Activated CD8-positive, alpha-beta T cell treated with anti-CD3 and anti-CD28 coated beads for 36 hours (primary cell): ENCODE data around the gene HIVEP1. TPM values are rescaled to one million over a fixed set of nuclear protein-coding genes. Genes with fewer than 3 reads are reported as not detected.

Experiments
- ATAC-seq: fragments of 200-7000 bp; cut with Tn5 transposase; one replicate; pipeline ENCODE4 v1.10.0; 2021; ENCODE audit warnings: mild to moderate bottlenecking, moderate library complexity
- CTCF ChIA-PET: fragments of 350-600 bp; sonication (Branson Sonifier 250); formaldehyde crosslinking; loops from one replicate; lab custom pipeline; 2021; ENCODE audit warnings: antibody characterized with exemption; lab: Charles Lee
- POLR2A ChIA-PET: fragments of 350-600 bp; sonication (Branson Sonifier 250); formaldehyde crosslinking; loops from one replicate; lab custom pipeline; 2021; ENCODE audit warnings: antibody characterized with exemption; lab: Charles Lee
- DNase-seq: peaks from one replicate; pipeline ENCODE4 v3.0.0-alpha.2; 2020
- H3K27ac Mint-ChIP-seq: one replicate; pipeline ENCODE4 v1.8.0; 2021; ENCODE audit warnings: mild to moderate bottlenecking, mixed read lengths
- H3K27me3 Mint-ChIP-seq: one replicate; pipeline ENCODE4 v1.8.0; 2021; ENCODE audit warnings: mixed read lengths
- H3K36me3 Mint-ChIP-seq: one replicate; pipeline ENCODE4 v1.8.0; 2021; ENCODE audit warnings: low read depth, mixed read lengths
- H3K4me1 Mint-ChIP-seq: one replicate; pipeline ENCODE4 v1.8.0; 2021; ENCODE audit warnings: low read depth, mixed read lengths
- H3K4me3 Mint-ChIP-seq: one replicate; pipeline ENCODE4 v1.8.0; 2021; ENCODE audit warnings: mild to moderate bottlenecking, moderate library complexity, mixed read lengths
- H3K9me3 Mint-ChIP-seq: one replicate; pipeline ENCODE4 v1.8.0; 2021; ENCODE audit warnings: mixed read lengths
- CTCF ChIP-seq: fragments of 200-600 bp; IDR thresholded peaks from one replicate; pipeline ENCODE4 v1.8.0; 2022; ENCODE audit warnings: antibody characterized with exemption, mild to moderate bottlenecking
- intact Hi-C: fragments of 100-400 bp; cut with micrococcal nuclease; formaldehyde crosslinking; loops from one replicate; pipeline ENCODE4 v1.10.0; 2022
- total RNA-seq, 2 experiments: library from RNA; stranded (reverse); gene quantifications; one replicate each; pipeline ENCODE4 v1.2.3, GENCODE V29; 2021

HIVEP1 gene
- total RNA-seq, 2 experiments from 2014 or later, result 38.5 to 41.3 TPM

GRCh38 chr6:12163149-12163548 is 151.0 kb downstream of the HIVEP1 start:
- Mint-ChIP-seq H3K36me3 (peaks cover 39% of the 10 kb centered on the region), H3K27me3 (no peaks in the 10 kb centered on the region), H3K4me1 (peaks cover 27% of the 10 kb centered on the region), H3K27ac (peak overlapping the region; percentile 29), H3K4me3 (no peak overlapping the region), H3K9me3 (no peaks in the 10 kb centered on the region)
- DNase-seq, result peak; percentile 69
- TF ChIP-seq CTCF, result no peak
- peak; percentile 91 for ATAC-seq
- intact Hi-C loops, result no loop called here
- ChIA-PET POLR2A (no interaction called here), CTCF (interaction anchor here (1.0 to 1.8 kb wide), 5 partner anchors 9 to 127 kb away, joined by 3 to 6 read pairs (median 4); partner anchors contain the start of gene EDN1)

DNA sequence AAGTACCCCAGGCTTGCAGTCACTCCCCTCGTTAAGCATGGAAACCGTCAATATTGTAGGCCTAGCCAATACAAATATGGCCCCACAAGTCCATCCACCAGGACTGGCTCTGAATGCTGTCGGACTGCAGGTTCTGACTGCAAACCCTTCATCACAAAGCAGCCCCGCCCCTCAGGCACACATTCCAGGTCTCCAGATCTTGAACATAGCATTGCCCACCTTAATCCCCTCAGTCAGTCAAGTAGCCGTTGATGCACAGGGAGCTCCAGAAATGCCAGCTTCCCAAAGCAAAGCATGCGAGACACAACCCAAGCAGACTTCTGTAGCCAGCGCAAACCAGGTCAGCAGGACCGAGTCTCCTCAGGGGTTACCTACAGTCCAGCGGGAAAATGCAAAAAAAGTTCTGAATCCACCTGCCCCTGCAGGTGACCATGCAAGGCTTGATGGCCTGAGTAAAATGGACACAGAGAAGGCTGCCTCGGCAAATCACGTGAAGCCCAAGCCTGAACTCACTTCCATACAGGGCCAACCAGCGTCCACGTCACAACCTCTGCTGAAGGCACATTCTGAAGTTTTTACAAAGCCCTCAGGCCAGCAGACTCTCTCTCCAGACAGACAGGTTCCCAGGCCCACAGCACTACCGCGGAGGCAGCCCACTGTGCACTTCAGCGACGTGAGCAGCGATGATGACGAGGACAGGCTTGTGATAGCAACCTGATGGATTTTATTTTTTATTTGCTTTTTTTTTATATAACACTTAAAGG is 151.8 kb downstream of the HIVEP1 start:
- ChIA-PET CTCF (interaction anchor here (1.4 kb wide), 1 partner anchor 10 kb away, joined by 3 read pairs; no protein-coding TSS in a partner anchor), POLR2A (no interaction called here)
- ATAC-seq, result no peak
- Mint-ChIP-seq H3K27ac (no peak overlapping the region), H3K4me1 (peaks cover 27% of the 10 kb centered on the region), H3K27me3 (no peaks in the 10 kb centered on the region), H3K4me3 (no peak overlapping the region), H3K9me3 (no peaks in the 10 kb centered on the region), H3K36me3 (peaks cover 38% of the 10 kb centered on the region)
- intact Hi-C loops, result no loop called here
- no peak for TF ChIP-seq CTCF
- no peak for DNase-seq

DNA sequence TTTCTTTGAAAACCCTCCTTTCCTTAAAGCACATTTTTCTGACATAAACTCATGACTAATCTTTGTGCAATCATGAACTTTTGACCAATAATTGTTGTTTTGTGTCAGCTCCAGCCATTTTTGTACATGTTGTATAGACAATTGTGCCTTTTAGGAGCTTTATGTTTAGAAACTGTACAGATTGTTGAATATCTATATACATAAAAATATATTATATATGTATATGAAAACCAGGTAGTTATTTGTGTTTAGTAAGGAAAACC is 152.3 kb downstream of the HIVEP1 start:
- intact Hi-C loops, result no loop called here
- ATAC-seq (no peak), DNase-seq (no peak)
- CTCF ChIA-PET, result no interaction called here
- Mint-ChIP-seq H3K27me3 (no peaks in the 10 kb centered on the region), H3K27ac (no peak overlapping the region), H3K4me3 (no peak overlapping the region), H3K9me3 (no peaks in the 10 kb centered on the region), H3K36me3 (peaks cover 38% of the 10 kb centered on the region), H3K4me1 (peaks cover 27% of the 10 kb centered on the region)
- POLR2A ChIA-PET, result no interaction called here
- TF ChIP-seq CTCF, result no peak

- ChIA-PET CTCF (no interaction called here), POLR2A (no interaction called here)
- Mint-ChIP-seq H3K27me3 (no peaks in the 10 kb centered on the region), H3K4me1 (peaks cover 25% of the 10 kb centered on the region), H3K9me3 (no peaks in the 10 kb centered on the region), H3K27ac (no peak overlapping the region), H3K36me3 (peaks cover 36% of the 10 kb centered on the region), H3K4me3 (no peak overlapping the region)
- TF ChIP-seq CTCF, result no peak
- intact Hi-C loops, result no loop called here
- DNase-seq, result no peak
- ATAC-seq, result no peak
These were observed 153.2 kb downstream of the HIVEP1 start for GRCh38 chr6:12165297-12165696.

DNA sequence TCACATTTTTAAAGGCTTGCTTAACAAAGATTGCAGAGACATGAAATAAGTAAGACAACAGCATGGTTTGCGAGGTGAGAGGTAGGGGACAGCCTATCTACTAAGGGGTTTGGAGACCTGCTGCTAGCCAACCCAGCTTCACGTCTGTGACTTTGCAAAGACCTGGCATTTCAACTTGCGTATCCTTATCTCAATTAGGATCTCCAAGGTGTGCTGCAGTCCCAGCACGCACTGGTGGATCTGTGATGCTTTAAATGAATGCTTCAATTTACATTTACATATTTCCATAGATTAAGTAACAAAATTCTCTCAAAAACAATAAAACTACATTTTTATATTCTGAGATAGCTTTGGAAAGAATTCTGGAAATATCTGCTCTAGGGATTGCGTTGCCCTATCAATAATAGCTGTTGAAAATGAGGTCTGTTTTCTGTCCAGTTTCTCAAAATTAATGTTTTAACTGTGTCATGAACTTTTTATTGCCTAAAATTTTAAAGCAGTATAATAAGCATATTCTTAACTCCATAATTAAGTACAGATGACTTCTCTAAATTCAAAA is 153.7 kb downstream of the HIVEP1 start:
- TF ChIP-seq CTCF, result no peak
- Mint-ChIP-seq H3K4me1 (peaks cover 24% of the 10 kb centered on the region), H3K36me3 (peaks cover 32% of the 10 kb centered on the region), H3K27me3 (no peaks in the 10 kb centered on the region), H3K4me3 (no peak overlapping the region), H3K9me3 (no peaks in the 10 kb centered on the region), H3K27ac (no peak overlapping the region)
- POLR2A ChIA-PET, result no interaction called here
- ATAC-seq (no peak), DNase-seq (no peak)
- CTCF ChIA-PET, result no interaction called here
- intact Hi-C loops, result no loop called here
